Osteoblast (primary cell): ENCODE results near the gene DNMT1. TPM values are rescaled to one million over a fixed set of nuclear protein-coding genes. Genes with fewer than 3 reads are reported as not detected.
A peak's percentile ranks its signal among the peaks of the same experiment; 100 is the strongest.

Experiments used
- DNase-seq: peaks from one replicate; pipeline ENCODE4 v3.0.0; 2011; ENCODE audit warnings: low spot score, mixed read lengths; ENCODE audit not compliant: insufficient read length; ENCODE audit errors: missing footprints
- H2AFZ ChIP-seq: 2 replicates; pipeline ENCODE4 v1.6.0; 2011; ENCODE audit warnings: mild to moderate bottlenecking, low read length
- H3K27ac ChIP-seq: 2 replicates; pipeline ENCODE4 v1.5.1; 2011; ENCODE audit warnings: mild to moderate bottlenecking, low read depth, low read length, moderate library complexity
- H3K27me3 ChIP-seq: 2 replicates; pipeline ENCODE4 v1.6.0; 2012; ENCODE audit warnings: mild to moderate bottlenecking, control low read depth, inconsistent platforms, low read length, moderate library complexity; ENCODE audit not compliant: insufficient read depth
- H3K36me3 ChIP-seq: 2 replicates; pipeline ENCODE4 v1.5.1; 2011; ENCODE audit warnings: mild to moderate bottlenecking, low read length, control low read depth, moderate library complexity; ENCODE audit not compliant: insufficient read depth
- H3K4me1 ChIP-seq: 2 replicates; pipeline ENCODE4 v1.5.1; 2011; ENCODE audit warnings: mild to moderate bottlenecking, low read length, control low read depth, moderate library complexity; ENCODE audit not compliant: insufficient read depth
- H3K4me2 ChIP-seq: 2 replicates; pipeline ENCODE4 v1.6.0; 2011; ENCODE audit warnings: mild to moderate bottlenecking, low read length; ENCODE audit not compliant: insufficient read depth
- H3K4me3 ChIP-seq: fragments of 200-600 bp; sonication (generic); 3 replicates; pipeline ENCODE4 v1.5.1; 2012; ENCODE audit warnings: mild to moderate bottlenecking, low read length, inconsistent platforms; ENCODE audit not compliant: insufficient read depth
- H3K79me2 ChIP-seq: 2 replicates; pipeline ENCODE4 v1.6.0; 2012; ENCODE audit warnings: mild to moderate bottlenecking, low read length, control low read depth, inconsistent platforms; ENCODE audit not compliant: insufficient read depth
- H3K9me3 ChIP-seq: 2 replicates; pipeline ENCODE4 v1.5.1; 2011; ENCODE audit warnings: low read depth, low read length, control low read depth
- H4K20me1 ChIP-seq: 2 replicates; pipeline ENCODE4 v1.6.0; 2012; ENCODE audit warnings: mild to moderate bottlenecking, low read length, control low read depth; ENCODE audit not compliant: insufficient read depth
- CTCF ChIP-seq: IDR thresholded peaks from 2 replicates; pipeline ENCODE4 v1.5.1; 2011; ENCODE audit warnings: mild to moderate bottlenecking, low read depth, low read length, moderate library complexity; ENCODE audit errors: extremely low read depth
- total RNA-seq: library from RNA; depleted of rRNA; stranded (reverse); fragments of >200 nt; gene quantifications from 2 replicates; pipeline ENCODE4 v1.2.3, GENCODE V29; 2012

The DNMT1 gene
- total RNA-seq, 1 donor: 33.7 TPM

DNA sequence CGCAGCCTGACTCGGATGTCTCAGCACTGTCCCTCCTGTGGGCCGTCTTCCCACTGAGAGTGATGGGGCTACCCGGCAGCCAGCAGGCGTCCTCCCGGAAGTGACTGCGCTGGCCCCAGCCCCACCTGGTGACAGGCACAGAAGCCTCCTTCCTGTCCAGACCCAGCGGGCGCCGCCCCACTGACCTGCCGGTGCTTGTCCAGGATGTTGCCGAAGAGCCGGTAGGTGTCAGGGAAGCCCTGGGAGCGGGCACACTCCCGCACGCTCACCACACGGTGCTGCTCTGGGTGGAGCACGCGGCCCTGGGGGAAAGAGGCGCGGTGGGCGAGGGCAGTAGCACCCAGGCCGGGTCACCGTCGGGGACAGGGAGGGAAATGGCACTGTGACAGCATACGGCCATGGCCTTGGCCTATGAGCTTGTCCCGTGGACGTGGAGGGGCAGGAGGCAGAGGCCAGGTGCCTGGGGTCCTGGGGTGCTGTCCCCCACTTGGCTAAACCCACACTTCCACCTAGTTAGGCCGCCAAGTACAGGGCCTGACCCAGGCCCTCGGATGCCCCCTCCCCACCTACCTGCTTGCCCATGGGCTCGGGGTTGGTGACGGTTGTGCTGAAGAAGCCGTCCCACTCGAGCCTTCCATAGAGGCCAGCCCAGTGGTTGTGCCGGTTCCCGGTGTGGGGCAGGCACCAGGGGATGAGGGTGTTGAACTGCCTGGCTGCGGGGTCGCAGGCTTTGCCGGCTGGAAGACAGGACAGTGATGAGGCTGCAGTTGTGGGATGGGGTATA, 59.0 kb downstream of the DNMT1 start:
- TF ChIP-seq CTCF: no peak
- Histone ChIP-seq H3K9me3 (no peaks in the 10 kb centered on the region), H3K27ac (no peak overlapping the region), H3K27me3 (no peaks in the 10 kb centered on the region), H3K36me3 (peaks cover 72% of the 10 kb centered on the region), H3K4me1 (peaks cover 11% of the 10 kb centered on the region), H2AFZ (no peak overlapping the region), H3K4me3 (no peak overlapping the region), H4K20me1 (no peaks in the 10 kb centered on the region), H3K4me2 (no peak overlapping the region), H3K79me2 (no peaks in the 10 kb centered on the region)
- DNase-seq: peak; percentile 78

- Histone ChIP-seq H4K20me1 (no peaks in the 10 kb centered on the region), H3K4me1 (peaks cover 11% of the 10 kb centered on the region), H2AFZ (no peak overlapping the region), H3K27me3 (no peaks in the 10 kb centered on the region), H3K4me3 (no peak overlapping the region), H3K4me2 (no peak overlapping the region), H3K36me3 (peaks cover 70% of the 10 kb centered on the region), H3K9me3 (no peaks in the 10 kb centered on the region), H3K79me2 (no peaks in the 10 kb centered on the region), H3K27ac (no peak overlapping the region)
- peak; percentile 62 for DNase-seq
- TF ChIP-seq CTCF: no peak
Observed at GRCh38 chr19:10134040-10134439, 60.7 kb downstream of the DNMT1 start.

DNA sequence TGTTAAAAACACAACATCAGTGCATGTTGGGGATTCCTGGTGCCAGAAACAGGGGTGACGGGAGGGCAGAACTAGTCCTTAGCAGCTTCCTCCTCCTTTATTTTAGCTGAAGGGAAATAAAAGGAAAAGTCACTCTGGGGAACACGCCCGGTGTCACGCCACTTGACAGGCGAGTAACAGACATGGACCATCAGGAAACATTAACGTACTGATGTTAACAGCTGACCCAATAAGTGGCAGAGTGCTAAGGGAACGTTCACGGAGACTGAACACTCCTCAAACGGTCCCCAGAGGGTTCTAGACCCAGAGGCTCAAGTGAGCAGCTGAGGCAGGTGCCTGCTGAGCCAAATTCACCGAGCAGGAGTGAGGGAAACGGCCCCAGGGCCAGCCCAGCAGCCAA, 61.2 kb downstream of the DNMT1 start:
- H3K27me3 ChIP-seq: no peaks in the 10 kb centered on the region
- peak; percentile 56 for DNase-seq
- H3K36me3 ChIP-seq: peaks cover 67% of the 10 kb centered on the region
- no peak overlapping the region for H3K27ac ChIP-seq
- no peaks in the 10 kb centered on the region for H3K9me3 ChIP-seq
- peaks cover 11% of the 10 kb centered on the region for H3K4me1 ChIP-seq
- H3K4me3 ChIP-seq: no peak overlapping the region
- TF ChIP-seq CTCF: no peak
- H2AFZ ChIP-seq: no peak overlapping the region
- H4K20me1 ChIP-seq: no peaks in the 10 kb centered on the region
- H3K4me2 ChIP-seq: no peak overlapping the region
- no peaks in the 10 kb centered on the region for H3K79me2 ChIP-seq

GRCh38 chr19:10132905-10133304, 61.8 kb downstream of the DNMT1 start:
- H3K36me3 ChIP-seq: peaks cover 66% of the 10 kb centered on the region
- peak; percentile 21 for DNase-seq

More at GRCh38 chr19:10132905-10133304, 61.8 kb downstream of the DNMT1 start:
- Histone ChIP-seq H3K79me2 (no peaks in the 10 kb centered on the region), H3K27ac (no peak overlapping the region), H3K27me3 (no peaks in the 10 kb centered on the region), H4K20me1 (no peaks in the 10 kb centered on the region), H3K4me3 (no peak overlapping the region), H3K9me3 (no peaks in the 10 kb centered on the region), H3K4me1 (peaks cover 11% of the 10 kb centered on the region), H2AFZ (no peak overlapping the region), H3K4me2 (no peak overlapping the region)
- no peak for TF ChIP-seq CTCF
